Measurements from ENCODE around the gene PLEKHH2.
"Not testable (repeated sequence)": the region's sequence is repeated elsewhere in the genome, so short reads cannot be mapped to it uniquely, and the experiment has no call there.

PLEKHH2 gene

GRCh38 chr2:43676322-43677050 is 39.4 kb downstream of the PLEKHH2 start, which contains the start of gene C1GALT1C1L:
Gene C1GALT1C1L (minus strand): TSS chr2:43676429. CDS start chr2:43676322, 107 bp downstream.
- peak; percentile 44 for DNase-seq (ENCODE audit: insufficient read length, low spot score)
- peak; percentile 81 for FAIRE-seq
- TF ChIP-seq POLR2A (IDR thresholded peaks at IDR 0.05; ENCODE audit: low read depth, low read length), result no peak; the same call in 1 of the 2 replicates

GRCh38 chr2:43677783-43678182 is 40.7 kb downstream of the PLEKHH2 start:
- FAIRE-seq; DNase-seq (ENCODE audit: insufficient read length, low spot score): not testable (repeated sequence)

- FAIRE-seq (no peak), DNase-seq (ENCODE audit: insufficient read length, low spot score) (no peak)
- TF ChIP-seq POLR2A (IDR thresholded peaks at IDR 0.05; ENCODE audit: low read depth, low read length), result no peak
Measured at GRCh38 chr2:43685357-43685756, 48.3 kb downstream of the PLEKHH2 start.

- FAIRE-seq (no peak), DNase-seq (ENCODE audit: insufficient read length, low spot score) (no peak)
- TF ChIP-seq POLR2A (IDR thresholded peaks at IDR 0.05; ENCODE audit: low read depth, low read length), result no peak
Measured at GRCh38 chr2:43689999-43690398, 52.9 kb downstream of the PLEKHH2 start.

GRCh38 chr2:43692428-43692994 is 55.5 kb downstream of the PLEKHH2 start:
- TF ChIP-seq POLR2A (IDR thresholded peaks at IDR 0.05; ENCODE audit: low read depth, low read length), result no peak
- DNase-seq (ENCODE audit: insufficient read length, low spot score) (no peak), FAIRE-seq (no peak)

GRCh38 chr2:43698140-43698539 is 61.1 kb downstream of the PLEKHH2 start:
- DNase-seq (ENCODE audit: insufficient read length, low spot score); FAIRE-seq: not testable (repeated sequence)

GRCh38 chr2:43699761-43700160 is 62.7 kb downstream of the PLEKHH2 start:
- no peak for TF ChIP-seq POLR2A (IDR thresholded peaks at IDR 0.05; ENCODE audit: low read depth, low read length)
- DNase-seq (ENCODE audit: insufficient read length, low spot score), result no peak
- no peak for FAIRE-seq

- DNase-seq (ENCODE audit: insufficient read length, low spot score) (no peak), FAIRE-seq (no peak)
- TF ChIP-seq POLR2A (IDR thresholded peaks at IDR 0.05; ENCODE audit: low read depth, low read length), result no peak
Measured at GRCh38 chr2:43701111-43701510, 64.1 kb downstream of the PLEKHH2 start.

- FAIRE-seq (peak; percentile 97), DNase-seq (ENCODE audit: insufficient read length, low spot score) (peak; percentile 68)
- TF ChIP-seq POLR2A (IDR thresholded peaks at IDR 0.05; ENCODE audit: low read depth, low read length), result no peak
Measured at GRCh38 chr2:43707255-43708015, 70.4 kb downstream of the PLEKHH2 start.

- no peak for TF ChIP-seq POLR2A (IDR thresholded peaks at IDR 0.05; ENCODE audit: low read depth, low read length)
- no peak for DNase-seq (ENCODE audit: insufficient read length, low spot score)
- peak; percentile 83 for FAIRE-seq
Measured at GRCh38 chr2:43708178-43708577, 71.1 kb downstream of the PLEKHH2 start.

- TF ChIP-seq POLR2A (IDR thresholded peaks at IDR 0.05; ENCODE audit: low read depth, low read length), result no peak
- no peak for DNase-seq (ENCODE audit: insufficient read length, low spot score)
- no peak for FAIRE-seq
Measured at GRCh38 chr2:43708891-43709290, 71.8 kb downstream of the PLEKHH2 start.

GRCh38 chr2:43710866-43711265 is 73.8 kb downstream of the PLEKHH2 start:
- no peak for TF ChIP-seq POLR2A (IDR thresholded peaks at IDR 0.05; ENCODE audit: low read depth, low read length)
- DNase-seq (ENCODE audit: insufficient read length, low spot score) (no peak), FAIRE-seq (no peak)

GRCh38 chr2:43714164-43714563 is 77.1 kb downstream of the PLEKHH2 start:
- no peak for TF ChIP-seq POLR2A (IDR thresholded peaks at IDR 0.05; ENCODE audit: low read depth, low read length)
- FAIRE-seq (no peak), DNase-seq (ENCODE audit: insufficient read length, low spot score) (no peak)

- DNase-seq (ENCODE audit: insufficient read length, low spot score) (no peak), FAIRE-seq (no peak)
- TF ChIP-seq POLR2A (IDR thresholded peaks at IDR 0.05; ENCODE audit: low read depth, low read length), result no peak
Measured at GRCh38 chr2:43715300-43716098, 78.4 kb downstream of the PLEKHH2 start.

Measured in H54 (cell line).